Cardiac muscle cell (in vitro differentiated cells and primary cell): ENCODE results near the gene CYP2S1. TPM values are rescaled to one million over a fixed set of nuclear protein-coding genes. Genes with fewer than 3 reads are reported as not detected.

Source experiments
- DNase-seq, 2 donors: peaks; one replicate each; pipeline versions ENCODE4 v3.0.0 to v3.0.0-alpha.2; 2010 to 2017; ENCODE audit warnings: low read depth in 1 of 2, low spot score in 1 of 2
- H3K27ac ChIP-seq: fragments of 200-600 bp; sonication (generic); 2 replicates; pipeline ENCODE4 v1.5.1; 2016
- H3K27me3 ChIP-seq: fragments of 200-600 bp; sonication (generic); 2 replicates; pipeline ENCODE4 v1.6.0; 2016; ENCODE audit warnings: control low read depth
- H3K36me3 ChIP-seq: fragments of 200-600 bp; sonication (generic); 2 replicates; pipeline ENCODE4 v1.5.1; 2016; ENCODE audit warnings: control low read depth
- H3K4me1 ChIP-seq: fragments of 200-600 bp; sonication (generic); 2 replicates; pipeline ENCODE4 v1.8.1; 2017; ENCODE audit warnings: low read depth, mild to moderate bottlenecking, mixed run types
- H3K4me3 ChIP-seq: fragments of 200-600 bp; sonication (generic); 2 replicates; pipeline ENCODE4 v1.5.1; 2016; ENCODE audit warnings: mild to moderate bottlenecking
- H3K9me3 ChIP-seq: fragments of 200-600 bp; sonication (generic); 2 replicates; pipeline ENCODE4 v1.5.1; 2017; ENCODE audit warnings: low read depth, mild to moderate bottlenecking, control low read depth
- CTCF ChIP-seq: IDR thresholded peaks from 2 replicates; pipeline ENCODE4 v1.5.1; 2012; ENCODE audit warnings: low read depth, mild to moderate bottlenecking, low read length
- polyA plus RNA-seq: library from polyadenylated mRNA; unstranded; fragments of >200 nt; fragmentation: Nextera tagmentation; extraction: Ambion mirVana; gene quantifications from 2 replicates; pipeline ENCODE4 v1.2.1, GENCODE V29; 2016
- total RNA-seq: library from RNA; depleted of rRNA; stranded (reverse); fragments of >200 nt; gene quantifications from 2 replicates; pipeline ENCODE4 v1.2.3, GENCODE V29; 2016

The CYP2S1 gene
- total and polyA plus RNA-seq, 2 experiments from 2014 or later, result 1.8 to 2.3 TPM

- Histone ChIP-seq H3K36me3 (peaks cover 2% of the 10 kb centered on the region), H3K27ac (no peak overlapping the region), H3K9me3 (no peaks in the 10 kb centered on the region), H3K27me3 (no peaks in the 10 kb centered on the region), H3K4me1 (peaks cover 13% of the 10 kb centered on the region), H3K4me3 (no peak overlapping the region)
- no peak for TF ChIP-seq CTCF
- DNase-seq, result no peak
Observed at GRCh38 chr19:41230067-41230857, 37.2 kb downstream of the CYP2S1 start.

- H3K4me3 ChIP-seq, result no peak overlapping the region
- peaks cover 5% of the 10 kb centered on the region for H3K36me3 ChIP-seq
- H3K4me1 ChIP-seq, result no peaks in the 10 kb centered on the region
- TF ChIP-seq CTCF, result no peak
- H3K9me3 ChIP-seq, result no peaks in the 10 kb centered on the region
- no peaks in the 10 kb centered on the region for H3K27me3 ChIP-seq
- no peak for DNase-seq
- no peak overlapping the region for H3K27ac ChIP-seq
Observed at GRCh38 chr19:41232686-41233085, 39.7 kb downstream of the CYP2S1 start.

- Histone ChIP-seq H3K4me1 (no peaks in the 10 kb centered on the region), H3K36me3 (peaks cover 7% of the 10 kb centered on the region), H3K27ac (no peak overlapping the region), H3K4me3 (no peak overlapping the region), H3K9me3 (no peaks in the 10 kb centered on the region), H3K27me3 (no peaks in the 10 kb centered on the region)
- DNase-seq, result no peak
- TF ChIP-seq CTCF, result no peak
Observed at GRCh38 chr19:41233748-41234240, 40.8 kb downstream of the CYP2S1 start.

GRCh38 chr19:41234512-41235168 lies 41.6 kb downstream of the CYP2S1 start:
- no peak overlapping the region for H3K27ac ChIP-seq
- H3K36me3 ChIP-seq, result peaks cover 9% of the 10 kb centered on the region
- H3K9me3 ChIP-seq, result no peaks in the 10 kb centered on the region
- H3K27me3 ChIP-seq, result no peaks in the 10 kb centered on the region
- no peaks in the 10 kb centered on the region for H3K4me1 ChIP-seq
- no peak for DNase-seq
- TF ChIP-seq CTCF, result no peak
- H3K4me3 ChIP-seq, result no peak overlapping the region

- no peak overlapping the region for H3K4me3 ChIP-seq
- H3K27me3 ChIP-seq, result no peaks in the 10 kb centered on the region
- TF ChIP-seq CTCF, result no peak
- no peaks in the 10 kb centered on the region for H3K4me1 ChIP-seq
- no peak for DNase-seq
- H3K27ac ChIP-seq, result no peak overlapping the region
- peaks cover 11% of the 10 kb centered on the region for H3K36me3 ChIP-seq
- no peaks in the 10 kb centered on the region for H3K9me3 ChIP-seq
Observed at GRCh38 chr19:41235480-41235879, 42.5 kb downstream of the CYP2S1 start.
